Stimulated activated naive CD8-positive, alpha-beta T cell treated with anti-CD3 and anti-CD28 coated beads, Interleukin-15, amount 100 ng/mL, for 72 hours (primary cell): ENCODE data around the gene HECA.
A peak's percentile ranks its signal among the peaks of the same experiment; 100 is the strongest.
"Not testable (repeated sequence)": the region's sequence is repeated elsewhere in the genome, so short reads cannot be mapped to it uniquely, and the experiment has no call there.

Experiments used
- ATAC-seq: fragments of 150-1000 bp; cut with Tn5 transposase; 2 replicates; pipeline ENCODE4 v1.10.0; 2021; ENCODE audit warnings: mild to moderate bottlenecking, moderate library complexity
- DNase-seq, 2 donors: peaks; one replicate each; pipeline ENCODE4 v3.0.0; 2021 to 2022
- H3K27ac Mint-ChIP-seq, 2 donors: one replicate each; pipeline ENCODE4 v1.8.0; 2022; ENCODE audit warnings: mild to moderate bottlenecking in 2 of 2, mixed read lengths in 2 of 2, moderate library complexity in 2 of 2
- H3K27me3 Mint-ChIP-seq: one replicate; pipeline ENCODE4 v1.8.0; 2022; ENCODE audit warnings: mixed read lengths
- H3K4me1 Mint-ChIP-seq: one replicate; pipeline ENCODE4 v1.8.0; 2022; ENCODE audit warnings: mild to moderate bottlenecking, mixed read lengths
- H3K4me3 Mint-ChIP-seq, 2 donors: one replicate each; pipeline ENCODE4 v1.8.0; 2022; ENCODE audit warnings: mild to moderate bottlenecking in 2 of 2, mixed read lengths in 2 of 2, moderate library complexity in 1 of 2
- H3K9me3 Mint-ChIP-seq, 2 donors: one replicate each; pipeline ENCODE4 v1.8.0; 2022; ENCODE audit warnings: mixed read lengths in 2 of 2

Gene HECA

GRCh38 chr6:139148557-139149235, 13.8 kb downstream of the HECA start:
- Mint-ChIP-seq H3K4me1 (peaks cover 89% of the 10 kb centered on the region), H3K27me3 (no peaks in the 10 kb centered on the region), H3K4me3 (peak overlapping the region; percentile 38 to 81), H3K9me3 (no peaks in the 10 kb centered on the region), H3K27ac (peak overlapping the region; percentile 63 to 89)
- no peak for DNase-seq
- no peak for ATAC-seq

GRCh38 chr6:139149383-139149782, 14.5 kb downstream of the HECA start:
- peak overlapping the region; percentile 39 to 77 for H3K27ac Mint-ChIP-seq
- ATAC-seq (no peak), DNase-seq (no peak)
- peak overlapping the region; percentile 38 to 81 for H3K4me3 Mint-ChIP-seq
- no peaks in the 10 kb centered on the region for H3K27me3 Mint-ChIP-seq
- peaks cover 89% of the 10 kb centered on the region for H3K4me1 Mint-ChIP-seq
- H3K9me3 Mint-ChIP-seq: no peaks in the 10 kb centered on the region

- no peaks in the 10 kb centered on the region for H3K9me3 Mint-ChIP-seq
- H3K4me1 Mint-ChIP-seq: peaks cover 86% of the 10 kb centered on the region
- H3K27me3 Mint-ChIP-seq: no peaks in the 10 kb centered on the region
- DNase-seq (no peak), ATAC-seq (no peak)
- H3K4me3 Mint-ChIP-seq: peak overlapping the region; percentile 73 to 87
- peak overlapping the region; percentile 93 to 100 for H3K27ac Mint-ChIP-seq
Measured at GRCh38 chr6:139150920-139151319, 16.0 kb downstream of the HECA start.

DNA sequence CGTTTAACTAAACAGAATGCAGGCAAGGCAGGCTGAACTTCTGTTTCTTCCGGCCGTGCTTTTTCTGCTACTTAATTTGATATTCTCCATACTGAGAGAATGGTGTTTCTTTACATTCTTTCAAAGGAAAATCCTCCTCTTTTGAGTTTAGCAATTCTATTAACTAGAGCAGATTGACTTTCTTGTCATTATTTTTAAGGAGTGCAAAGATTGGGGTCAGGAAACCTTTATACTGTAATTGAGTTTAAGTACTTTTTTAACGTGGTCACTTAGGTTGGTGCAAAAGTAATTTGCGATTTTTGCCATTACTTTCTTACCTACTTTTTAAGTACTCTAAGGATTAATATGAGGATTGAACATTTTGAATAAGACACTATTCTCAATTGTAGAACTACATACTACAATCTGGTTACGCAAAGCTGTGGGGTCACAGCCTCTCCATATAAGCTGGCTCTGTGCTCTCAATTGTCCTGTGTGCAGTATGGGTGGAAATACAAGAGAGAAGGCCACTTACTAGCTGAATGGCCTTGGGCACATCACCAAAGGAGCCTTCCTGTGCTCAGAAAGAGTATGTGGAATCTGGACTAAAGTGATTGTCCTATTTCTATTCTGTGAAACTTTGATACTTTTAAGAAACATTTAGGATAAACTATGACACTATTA, 16.7 kb downstream of the HECA start:
- DNase-seq (no peak), ATAC-seq (peak; percentile 12)
- peak overlapping the region; percentile 73 to 87 for H3K4me3 Mint-ChIP-seq
- no peaks in the 10 kb centered on the region for H3K9me3 Mint-ChIP-seq
- peaks cover 86% of the 10 kb centered on the region for H3K4me1 Mint-ChIP-seq
- H3K27me3 Mint-ChIP-seq: no peaks in the 10 kb centered on the region
- peak overlapping the region; percentile 93 to 100 for H3K27ac Mint-ChIP-seq

DNA sequence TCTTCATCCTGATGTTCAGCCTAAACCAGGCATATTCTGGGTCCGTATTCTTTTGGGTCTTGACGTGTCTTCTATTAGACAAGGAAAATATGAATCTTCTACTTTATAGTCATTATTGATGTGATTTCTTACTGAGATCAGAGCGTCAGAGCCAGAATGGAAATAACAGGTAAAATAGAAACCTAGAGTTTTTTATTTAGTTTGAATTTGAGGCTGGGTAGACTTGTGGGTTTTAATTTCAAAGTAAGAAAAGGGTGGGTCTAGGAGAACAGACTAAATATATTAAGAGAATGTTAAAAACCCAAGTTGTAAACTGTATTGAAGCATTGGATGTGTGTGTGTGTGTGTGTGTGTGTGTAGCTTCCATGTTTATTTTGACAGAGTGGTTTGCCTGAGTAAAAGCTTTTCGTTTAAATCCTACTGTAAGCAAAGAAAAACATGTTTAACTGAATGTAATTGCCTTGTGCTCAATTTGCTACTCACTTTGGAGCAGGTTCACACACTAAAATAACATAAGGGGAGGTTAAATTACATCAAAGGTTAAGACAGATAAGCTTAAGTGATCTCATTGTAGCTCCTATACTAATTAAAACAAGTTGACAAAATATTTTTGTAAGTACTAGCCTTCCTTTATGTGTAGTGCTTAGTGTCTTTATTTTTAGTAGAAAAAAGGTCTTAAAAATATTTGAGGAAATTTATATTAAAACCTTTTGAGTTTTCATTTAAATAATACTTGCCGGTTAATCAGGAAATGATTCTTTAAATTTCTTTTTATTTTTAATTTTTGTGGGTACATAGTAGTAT, 17.4 kb downstream of the HECA start:
- ATAC-seq (peak; percentile 64), DNase-seq (no peak)
- Mint-ChIP-seq H3K27me3 (no peaks in the 10 kb centered on the region), H3K27ac (peak overlapping the region; percentile 93 to 100), H3K4me3 (peak overlapping the region; percentile 73 to 87), H3K9me3 (no peaks in the 10 kb centered on the region), H3K4me1 (peaks cover 86% of the 10 kb centered on the region)

- peak overlapping the region; percentile 51 to 87 for H3K4me3 Mint-ChIP-seq
- H3K27ac Mint-ChIP-seq: peak overlapping the region; percentile 90 to 93
- H3K27me3 Mint-ChIP-seq: no peaks in the 10 kb centered on the region
- ATAC-seq (no peak), DNase-seq (no peak)
- no peaks in the 10 kb centered on the region for H3K9me3 Mint-ChIP-seq
- H3K4me1 Mint-ChIP-seq: peaks cover 86% of the 10 kb centered on the region
Measured at GRCh38 chr6:139152892-139153271, 18.0 kb downstream of the HECA start.

GRCh38 chr6:139153855-139154254, 19.0 kb downstream of the HECA start:
- Mint-ChIP-seq H3K27ac (peak overlapping the region; percentile 67 to 71), H3K4me1 (peaks cover 84% of the 10 kb centered on the region), H3K27me3 (no peaks in the 10 kb centered on the region), H3K9me3 (no peaks in the 10 kb centered on the region), H3K4me3 (peak overlapping the region; percentile 6 to 68)
- peak; percentile 71 for ATAC-seq
- DNase-seq: no peak

DNA sequence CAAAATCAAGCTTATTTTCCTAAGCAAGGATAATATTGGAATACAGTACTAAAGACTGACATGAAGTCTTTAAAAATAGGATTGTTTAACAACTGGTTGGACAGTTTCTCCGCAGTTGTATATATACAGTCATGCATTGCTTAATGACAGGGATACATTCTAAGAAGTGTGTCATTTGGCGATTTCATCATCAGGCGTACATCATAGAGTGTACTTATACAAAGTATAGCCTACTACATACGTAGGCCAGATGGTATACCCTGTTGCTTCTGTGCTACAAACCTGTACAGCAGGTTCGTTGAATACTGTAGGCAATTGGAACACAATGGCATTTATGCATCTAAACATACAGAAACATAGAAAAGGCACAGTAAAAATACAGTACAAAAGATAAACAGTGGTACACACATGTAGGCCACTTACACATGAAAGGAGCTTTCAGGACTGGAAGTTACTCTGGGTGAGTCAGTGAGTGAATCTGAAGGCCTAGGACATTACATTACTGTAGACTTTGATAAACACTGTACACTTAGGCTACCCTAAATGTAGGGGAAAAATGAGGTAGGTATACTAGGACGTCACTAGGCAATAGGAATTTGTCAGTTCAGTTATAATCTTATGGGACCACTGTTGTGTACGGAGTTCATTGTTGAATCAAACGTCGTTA, 20.1 kb downstream of the HECA start:
- Mint-ChIP-seq H3K27me3 (no peaks in the 10 kb centered on the region), H3K9me3 (no peaks in the 10 kb centered on the region), H3K4me1 (peaks cover 84% of the 10 kb centered on the region), H3K4me3 (peak overlapping the region in 1 of 2 donors; percentile 68), H3K27ac (peak overlapping the region in 1 of 2 donors; percentile 71)
- DNase-seq (no peak), ATAC-seq (peak; percentile 56)

DNA sequence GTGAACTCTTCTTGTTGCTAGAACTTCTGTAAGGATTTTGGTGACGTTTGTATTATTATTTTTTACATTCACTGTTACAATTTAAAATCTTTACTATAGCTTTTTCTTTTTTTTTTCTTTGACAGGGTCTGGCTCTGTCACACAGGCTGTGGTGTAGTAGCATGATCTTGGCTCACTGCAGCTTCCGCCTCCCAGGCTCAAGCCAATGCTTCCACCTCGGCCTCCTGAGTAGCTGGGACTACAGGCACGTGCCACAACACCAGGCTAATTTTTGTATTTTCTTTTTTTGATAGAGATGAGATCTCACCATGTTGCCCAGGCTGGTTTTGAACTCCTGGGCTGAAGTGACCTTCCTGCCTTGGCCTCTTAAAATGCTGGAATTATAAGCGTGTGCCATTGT, 21.2 kb downstream of the HECA start:
- ATAC-seq: no peak
- Mint-ChIP-seq H3K4me1 (peaks cover 84% of the 10 kb centered on the region), H3K9me3 (no peaks in the 10 kb centered on the region), H3K4me3 (peak overlapping the region; percentile 17 to 56), H3K27me3 (no peaks in the 10 kb centered on the region), H3K27ac (peak overlapping the region; percentile 58 to 94)
- DNase-seq: no peak

DNA sequence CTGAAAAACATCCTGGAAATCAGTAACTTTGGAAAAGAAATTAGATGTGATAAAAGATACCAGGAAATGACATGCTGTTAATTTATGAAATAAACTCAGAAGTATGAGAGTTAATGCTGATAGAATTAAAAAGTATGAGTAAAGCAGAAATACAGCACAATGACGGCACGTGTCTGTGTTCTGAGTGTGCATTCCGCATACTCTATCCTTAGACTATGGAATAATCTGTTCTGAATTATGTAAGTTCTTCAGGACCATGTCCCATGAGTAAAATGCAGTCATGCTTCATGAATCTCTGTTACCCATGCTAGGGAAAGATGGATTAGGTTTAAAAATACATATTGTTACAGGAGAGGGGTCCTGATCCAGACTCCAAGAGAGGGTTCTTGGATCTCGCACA, 21.7 kb downstream of the HECA start:
- peak overlapping the region; percentile 58 to 94 for H3K27ac Mint-ChIP-seq
- ATAC-seq (no peak), DNase-seq (no peak)
- peaks cover 84% of the 10 kb centered on the region for H3K4me1 Mint-ChIP-seq
- H3K9me3 Mint-ChIP-seq: no peaks in the 10 kb centered on the region
- no peaks in the 10 kb centered on the region for H3K27me3 Mint-ChIP-seq
- peak overlapping the region; percentile 17 to 56 for H3K4me3 Mint-ChIP-seq

DNA sequence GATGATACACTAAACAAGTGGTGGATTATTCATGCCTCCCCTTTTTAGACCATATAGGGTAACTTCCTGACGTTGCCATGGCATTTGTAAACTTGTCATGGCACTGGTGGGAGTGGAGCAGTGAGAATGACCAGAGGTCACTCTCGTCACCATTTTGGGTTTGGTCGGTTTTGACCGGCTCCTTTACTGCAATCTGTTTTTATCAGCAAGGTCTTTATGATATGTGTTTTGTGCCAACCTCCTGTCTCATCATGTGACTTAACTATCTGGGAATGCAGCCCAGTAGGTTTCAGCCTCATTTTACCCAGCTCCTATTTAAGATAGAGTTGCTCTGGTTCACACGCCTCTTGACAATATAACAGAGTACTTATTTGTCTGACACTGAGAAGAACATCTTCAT, 22.2 kb downstream of the HECA start:
- H3K9me3 Mint-ChIP-seq, H3K27me3 Mint-ChIP-seq, ATAC-seq: not testable (repeated sequence)
- Mint-ChIP-seq H3K4me1 (peaks cover 84% of the 10 kb centered on the region), H3K4me3 (peak overlapping the region in 1 of 2 donors; percentile 16), H3K27ac (peak overlapping the region; percentile 78 to 80)
- DNase-seq: peak in 1 of 2 donors; percentile 6

DNA sequence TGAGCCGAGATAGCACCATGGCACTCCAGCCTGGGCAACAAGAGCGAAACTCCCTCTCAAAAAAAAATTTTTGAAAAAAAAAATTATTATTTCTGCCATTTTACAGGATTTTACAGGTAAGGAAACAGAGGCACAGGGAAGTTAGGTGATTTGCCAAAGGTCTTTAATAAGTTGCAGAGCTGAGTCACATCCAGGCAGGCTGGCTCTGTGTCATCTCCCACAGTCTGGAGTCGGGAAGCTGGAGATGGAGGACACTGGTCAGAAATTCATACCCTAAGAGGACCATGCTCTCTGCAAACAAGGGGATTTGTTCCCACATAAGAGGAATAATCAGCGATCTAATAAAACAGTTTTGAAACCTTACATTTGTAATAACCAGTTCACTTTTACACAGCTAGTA, 24.1 kb downstream of the HECA start:
- Mint-ChIP-seq H3K27me3 (no peaks in the 10 kb centered on the region), H3K27ac (no peak overlapping the region), H3K4me3 (no peak overlapping the region), H3K4me1 (peaks cover 96% of the 10 kb centered on the region), H3K9me3 (no peaks in the 10 kb centered on the region)
- DNase-seq (no peak), ATAC-seq (no peak)

- H3K27me3 Mint-ChIP-seq: no peaks in the 10 kb centered on the region
- ATAC-seq (peak; percentile 67), DNase-seq (peak in 1 of 2 donors; percentile 65)
- peaks cover 94% of the 10 kb centered on the region for H3K4me1 Mint-ChIP-seq
- peak overlapping the region; percentile 79 to 96 for H3K27ac Mint-ChIP-seq
- H3K9me3 Mint-ChIP-seq: no peaks in the 10 kb centered on the region
- H3K4me3 Mint-ChIP-seq: peak overlapping the region; percentile 74 to 81
Measured at GRCh38 chr6:139161169-139161568, 26.3 kb downstream of the HECA start.

- no peaks in the 10 kb centered on the region for H3K9me3 Mint-ChIP-seq
- peak overlapping the region; percentile 79 to 96 for H3K27ac Mint-ChIP-seq
- peaks cover 87% of the 10 kb centered on the region for H3K4me1 Mint-ChIP-seq
- DNase-seq (peak; percentile 61 to 83), ATAC-seq (peak; percentile 92)
- peak overlapping the region; percentile 74 to 81 for H3K4me3 Mint-ChIP-seq
- H3K27me3 Mint-ChIP-seq: no peaks in the 10 kb centered on the region
Measured at GRCh38 chr6:139161817-139162284, 27.0 kb downstream of the HECA start.

- DNase-seq (no peak), ATAC-seq (peak; percentile 38)
- Mint-ChIP-seq H3K27ac (peak overlapping the region; percentile 7 to 98), H3K27me3 (no peaks in the 10 kb centered on the region), H3K4me3 (peak overlapping the region; percentile 24 to 74), H3K4me1 (peaks cover 86% of the 10 kb centered on the region), H3K9me3 (no peaks in the 10 kb centered on the region)
Measured at GRCh38 chr6:139164001-139164400, 29.1 kb downstream of the HECA start.
